Panc1 (cell line): ENCODE measurements around the gene BAIAP2. TPM values are rescaled to one million over a fixed set of nuclear protein-coding genes. Genes with fewer than 3 reads are reported as not detected.

Source experiments
- ATAC-seq: fragments of 200-7000 bp; cut with Tn5 transposase; 2 replicates; pipeline ENCODE4 v1.9.1; 2020; ENCODE audit warnings: mild to moderate bottlenecking, moderate library complexity
- BruUV-seq: library from RNA; stranded (reverse); fragments of 400-500 nt; replicated peaks from 2 replicates; lab custom pipeline; 2021; lab: Mats Ljungman, UMichigan
- CTCF ChIA-PET: fragments of 300-600 bp; sonication (Branson Sonifier 250); formaldehyde crosslinking; loops from one replicate; lab custom pipeline; 2022; ENCODE audit warnings: antibody characterized with exemption; lab: Charles Lee
- POLR2A ChIA-PET: fragments of 300-600 bp; sonication (Branson Sonifier 250); formaldehyde crosslinking; loops from one replicate; lab custom pipeline; 2022; ENCODE audit warnings: antibody characterized with exemption; lab: Charles Lee
- DNase-seq: peaks from one replicate; pipeline ENCODE4 v3.0.0-alpha.2; 2010; ENCODE audit warnings: low read depth, low spot score
- H3K27ac ChIP-seq: 2 replicates; pipeline ENCODE4 v1.5.1; 2011; ENCODE audit warnings: mild to moderate bottlenecking, low read length, inconsistent platforms
- H3K27me3 ChIP-seq: fragments of 200-500 bp; sonication (Bioruptor generic); 2 replicates; pipeline ENCODE4 v1.6.0; 2014; ENCODE audit warnings: low read length, inconsistent platforms; ENCODE audit not compliant: control insufficient read depth, insufficient read depth
- H3K36me3 ChIP-seq: fragments of 200-500 bp; sonication (Bioruptor generic); 2 replicates; pipeline ENCODE4 v1.5.1; 2014; ENCODE audit warnings: inconsistent platforms, mild to moderate bottlenecking, low read length, moderate library complexity; ENCODE audit not compliant: control insufficient read depth, insufficient read depth
- H3K4me1 ChIP-seq: 2 replicates; pipeline ENCODE4 v1.5.1; 2011; ENCODE audit warnings: inconsistent platforms, mild to moderate bottlenecking, low read length, moderate library complexity; ENCODE audit not compliant: control insufficient read depth, insufficient read depth
- H3K4me3 ChIP-seq, 2 experiments: 2 replicates each; pipeline ENCODE4 v1.5.1; 2011 to 2012; ENCODE audit warnings: low read depth in 2 of 2, low read length in 2 of 2, mild to moderate bottlenecking in 2 of 2, inconsistent platforms in 1 of 2, moderate library complexity in 1 of 2
- H3K9me3 ChIP-seq: fragments of 200-500 bp; sonication (Bioruptor generic); 2 replicates; pipeline ENCODE4 v1.5.1; 2014; ENCODE audit warnings: low read depth, mild to moderate bottlenecking, inconsistent platforms, low read length, moderate library complexity; ENCODE audit not compliant: control insufficient read depth, insufficient read depth
- CTCF ChIP-seq: fragments of 450-650 bp; IDR thresholded peaks from 2 replicates; pipeline ENCODE4 v1.5.1; 2017; ENCODE audit warnings: mild to moderate bottlenecking
- POLR2AphosphoS5 ChIP-seq: IDR thresholded peaks from 2 replicates; pipeline ENCODE4 v1.6.1; 2012; ENCODE audit warnings: mild to moderate bottlenecking, low read depth, low read length, moderate library complexity
- REST ChIP-seq, 2 experiments: IDR thresholded peaks; 2 replicates each; pipeline ENCODE4 v1.6.1; 2011 to 2012; ENCODE audit warnings: low read depth in 2 of 2, control low read depth in 1 of 2, low read length in 1 of 2, mild to moderate bottlenecking in 1 of 2, moderate library complexity in 1 of 2; ENCODE audit not compliant: insufficient read depth in 1 of 2
- SIN3A ChIP-seq: IDR thresholded peaks from 2 replicates; pipeline ENCODE4 v1.6.1; 2012; ENCODE audit warnings: low read depth, mild to moderate bottlenecking, low read length, moderate library complexity, borderline replicate concordance; ENCODE audit not compliant: insufficient read depth
- TCF7L2 ChIP-seq: IDR thresholded peaks from 2 replicates; pipeline ENCODE4 v1.6.1; 2011; ENCODE audit warnings: mild to moderate bottlenecking, low read depth, low read length, inconsistent platforms
- in situ Hi-C: cut with HindIII; loops from 2 replicates; pipeline ENCODE4 v1.10.0; 2016; ENCODE audit warnings: low sequenced_read_pairs, low pct_unique_long_range_greater_than_20kb
- intact Hi-C: fragments of 100-400 bp; cut with micrococcal nuclease; formaldehyde crosslinking; loops from one replicate; pipeline ENCODE4 v1.10.0; 2022; ENCODE audit not compliant: unreplicated experiment
- total RNA-seq: library from RNA; stranded (reverse); gene quantifications from one replicate; pipeline ENCODE4 v1.2.1, GENCODE V29; 2021; ENCODE audit not compliant: unreplicated experiment

BAIAP2 gene
- total RNA-seq, 1 experiment from 2014 or later, result 125 TPM

DNA sequence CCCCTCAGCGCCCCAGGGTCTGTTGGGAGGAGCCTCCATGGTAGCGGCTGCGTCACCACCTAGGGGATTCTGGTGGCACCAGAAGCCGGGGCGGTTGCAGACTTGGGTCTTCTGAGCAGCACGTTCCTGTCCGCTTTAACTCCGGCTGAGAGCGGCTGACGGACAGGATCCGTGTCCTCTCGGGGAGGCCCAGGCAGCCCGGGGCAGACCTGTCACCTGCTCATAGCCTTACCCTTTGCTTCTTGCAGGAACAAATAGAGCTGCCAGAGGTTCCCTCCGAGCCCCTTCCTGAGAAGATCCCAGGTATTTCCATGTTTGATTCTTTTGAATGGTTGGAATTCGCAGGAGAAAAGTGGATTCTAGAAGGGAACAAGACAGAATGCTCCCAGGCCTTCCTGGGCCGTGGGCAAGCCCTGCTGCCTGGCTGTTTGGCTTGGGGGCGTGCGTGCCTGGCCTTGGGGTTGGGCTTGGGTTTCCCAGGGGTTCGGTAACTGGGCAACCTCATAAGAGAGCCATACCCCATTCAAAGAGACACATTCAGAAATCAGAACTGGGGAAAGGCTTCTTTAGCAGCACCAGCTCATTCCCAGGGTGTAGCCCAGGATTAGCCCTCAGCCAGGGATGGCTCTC is 36.7 kb upstream of the BAIAP2 start:
- in situ Hi-C loops, result no loop called here
- CTCF ChIA-PET, result no interaction called here
- ATAC-seq, result no peak

More for the DNA sequence above, 36.7 kb upstream of the BAIAP2 start:
- TF ChIP-seq POLR2AphosphoS5 (no peak), SIN3A (no peak), CTCF (no peak), TCF7L2 (no peak), REST (IDR thresholded peaks at IDR 0.05; ENCODE audit: insufficient read depth in 1 of 2, low read depth in 2 of 2, low read length in 1 of 2) (no peak)
- DNase-seq, result no peak
- H3K9me3 ChIP-seq, result no peaks in the 10 kb centered on the region
- POLR2A ChIA-PET, result no interaction called here
- no peaks in the 10 kb centered on the region for H3K27me3 ChIP-seq
- intact Hi-C loops, result no loop called here
- no peaks in the 10 kb centered on the region for H3K36me3 ChIP-seq
- H3K4me1 ChIP-seq, result peaks cover 11% of the 10 kb centered on the region
- BruUV-seq, result no TSS peak
- H3K27ac ChIP-seq, result no peak overlapping the region
- H3K4me3 ChIP-seq, result no peak overlapping the region
